PC-3 (cell line): ENCODE results near the gene OSBPL9. TPM values are rescaled to one million over a fixed set of nuclear protein-coding genes. Genes with fewer than 3 reads are reported as not detected.

ENCODE experiments used
- ATAC-seq: fragments of 200-7000 bp; cut with Tn5 transposase; 2 replicates; pipeline ENCODE4 v1.9.1; 2020; ENCODE audit warnings: mild to moderate bottlenecking, moderate library complexity
- BruUV-seq: library from RNA; stranded (reverse); fragments of 400-500 nt; replicated peaks from 2 replicates; lab custom pipeline; 2021; lab: Mats Ljungman, UMichigan
- CTCF ChIA-PET: fragments of 300-600 bp; sonication (Branson Sonifier 250); formaldehyde crosslinking; loops from one replicate; lab custom pipeline; 2022; ENCODE audit warnings: antibody characterized with exemption; lab: Charles Lee
- POLR2A ChIA-PET: fragments of 300-600 bp; sonication (Branson Sonifier 250); formaldehyde crosslinking; loops from one replicate; lab custom pipeline; 2022; ENCODE audit warnings: antibody characterized with exemption; ENCODE audit not compliant: unreplicated experiment; lab: Charles Lee
- DNase-seq: peaks from one replicate; pipeline ENCODE4 v3.0.0-alpha.2; 2015
- H2AFZ ChIP-seq: fragments of 300-600 bp; sonication (generic); 2 replicates; pipeline ENCODE4 v1.6.0; 2016; ENCODE audit warnings: antibody characterized with exemption, low read length
- H3F3A ChIP-seq: fragments of 300-600 bp; sonication (generic); one replicate; pipeline ENCODE4 v1.6.0; 2017; ENCODE audit warnings: antibody characterized with exemption, low read length, control low read depth, mild to moderate bottlenecking; ENCODE audit not compliant: unreplicated experiment
- H3K27ac ChIP-seq: fragments of 300-600 bp; sonication (generic); 2 replicates; pipeline ENCODE4 v1.5.1; 2016; ENCODE audit warnings: mild to moderate bottlenecking, low read length
- H3K27me3 ChIP-seq: fragments of 300-600 bp; sonication (generic); 2 replicates; pipeline ENCODE4 v1.6.1; 2016; ENCODE audit warnings: low read length, mixed read lengths
- H3K36me3 ChIP-seq: fragments of 300-600 bp; sonication (generic); 2 replicates; pipeline ENCODE4 v1.6.1; 2016; ENCODE audit warnings: low read depth, mixed run types, low read length, mixed read lengths
- H3K4me1 ChIP-seq: fragments of 300-600 bp; sonication (generic); 2 replicates; pipeline ENCODE4 v1.5.1; 2016; ENCODE audit warnings: low read length; ENCODE audit not compliant: insufficient read depth
- H3K4me2 ChIP-seq: fragments of 300-600 bp; sonication (generic); 2 replicates; pipeline ENCODE4 v1.6.0; 2016; ENCODE audit warnings: low read length
- H3K4me3 ChIP-seq: fragments of 300-600 bp; sonication (generic); 2 replicates; pipeline ENCODE4 v1.5.1; 2016; ENCODE audit warnings: mild to moderate bottlenecking, low read length, mixed read lengths
- H3K79me2 ChIP-seq: fragments of 300-600 bp; sonication (generic); 2 replicates; pipeline ENCODE4 v1.6.1; 2017; ENCODE audit warnings: low read length, mixed read lengths
- H3K9ac ChIP-seq: fragments of 300-600 bp; sonication (generic); 2 replicates; pipeline ENCODE4 v1.6.0; 2016; ENCODE audit warnings: mild to moderate bottlenecking, low read length
- H3K9me2 ChIP-seq: fragments of 300-600 bp; sonication (generic); replicated peaks from 2 replicates; pipeline ENCODE4 v1.6.1; 2016; ENCODE audit warnings: mixed run types, low read length, mixed read lengths
- H3K9me3 ChIP-seq: fragments of 300-600 bp; sonication (generic); 2 replicates; pipeline ENCODE4 v1.6.1; 2016; ENCODE audit warnings: low read length, mixed read lengths
- H4K20me1 ChIP-seq: fragments of 300-600 bp; sonication (generic); 2 replicates; pipeline ENCODE4 v1.6.1; 2016; ENCODE audit warnings: low read length, mixed read lengths
- EZH2 ChIP-seq: fragments of 300-600 bp; sonication (generic); IDR thresholded peaks from one replicate; pipeline ENCODE4 v1.6.1; 2017; ENCODE audit warnings: antibody characterized with exemption, mild to moderate bottlenecking, low read length; ENCODE audit not compliant: unreplicated experiment
- EZH2phosphoT487 ChIP-seq: fragments of 300-600 bp; sonication (generic); IDR thresholded peaks from 2 replicates; pipeline ENCODE4 v1.6.1; 2018; ENCODE audit warnings: mild to moderate bottlenecking, antibody characterized with exemption, low read length, borderline replicate concordance
- intact Hi-C: fragments of 100-400 bp; cut with micrococcal nuclease; formaldehyde crosslinking; loops from 2 replicates; pipeline ENCODE4 v1.9.0; 2023
- total RNA-seq: library from RNA; depleted of rRNA; stranded (reverse); fragments of >200 nt; gene quantifications from 2 replicates; pipeline ENCODE4 v1.2.3, GENCODE V29; 2014
- TF ChIP-seq, protein P1 (sequence below): fragments of 300-600 bp; sonication (generic); conservative IDR thresholded peaks from 2 replicates; pipeline ENCODE4 v1.5.1; 2017; ENCODE audit warnings: antibody characterized with exemption, low read depth, mild to moderate bottlenecking, low read length

Gene OSBPL9
- total RNA-seq, 1 experiment from 2014 or later, result 74.7 TPM

DNA sequence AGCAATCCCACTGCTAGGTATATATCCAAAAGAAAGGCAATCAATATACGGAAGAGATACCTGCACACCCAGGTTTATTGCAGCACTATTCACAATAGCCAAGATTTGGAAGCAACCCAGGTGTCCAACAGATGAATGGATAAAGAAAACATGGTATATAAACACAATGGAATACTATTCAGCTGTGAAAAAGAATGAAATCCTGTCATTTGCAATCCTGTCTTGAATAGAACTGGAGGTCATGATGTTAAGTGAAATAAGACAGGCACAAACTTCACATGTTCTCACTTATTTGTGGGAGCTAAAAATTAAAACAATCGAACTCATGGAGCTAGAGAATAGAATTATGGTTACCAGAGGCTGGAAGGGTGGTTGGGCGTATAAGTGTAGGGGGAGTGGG lies 101.0 kb downstream of the OSBPL9 start:
- Histone ChIP-seq H3K4me1 (no peaks in the 10 kb centered on the region), H3K4me2 (no peak overlapping the region), H3K9me2 (no peaks in the 10 kb centered on the region), H2AFZ (no peak overlapping the region), H3F3A (no peaks in the 10 kb centered on the region), H3K9ac (no peak overlapping the region), H3K27me3 (no peaks in the 10 kb centered on the region), H3K36me3 (no peaks in the 10 kb centered on the region), H3K9me3 (no peaks in the 10 kb centered on the region), H3K79me2 (no peaks in the 10 kb centered on the region), H3K4me3 (no peak overlapping the region), H4K20me1 (no peaks in the 10 kb centered on the region), H3K27ac (no peak overlapping the region)
- intact Hi-C loops, result no loop called here
- CTCF ChIA-PET, result no interaction called here
- no TSS peak for BruUV-seq
- TF ChIP-seq EZH2, result no peak
- TF ChIP-seq, protein P1, sequence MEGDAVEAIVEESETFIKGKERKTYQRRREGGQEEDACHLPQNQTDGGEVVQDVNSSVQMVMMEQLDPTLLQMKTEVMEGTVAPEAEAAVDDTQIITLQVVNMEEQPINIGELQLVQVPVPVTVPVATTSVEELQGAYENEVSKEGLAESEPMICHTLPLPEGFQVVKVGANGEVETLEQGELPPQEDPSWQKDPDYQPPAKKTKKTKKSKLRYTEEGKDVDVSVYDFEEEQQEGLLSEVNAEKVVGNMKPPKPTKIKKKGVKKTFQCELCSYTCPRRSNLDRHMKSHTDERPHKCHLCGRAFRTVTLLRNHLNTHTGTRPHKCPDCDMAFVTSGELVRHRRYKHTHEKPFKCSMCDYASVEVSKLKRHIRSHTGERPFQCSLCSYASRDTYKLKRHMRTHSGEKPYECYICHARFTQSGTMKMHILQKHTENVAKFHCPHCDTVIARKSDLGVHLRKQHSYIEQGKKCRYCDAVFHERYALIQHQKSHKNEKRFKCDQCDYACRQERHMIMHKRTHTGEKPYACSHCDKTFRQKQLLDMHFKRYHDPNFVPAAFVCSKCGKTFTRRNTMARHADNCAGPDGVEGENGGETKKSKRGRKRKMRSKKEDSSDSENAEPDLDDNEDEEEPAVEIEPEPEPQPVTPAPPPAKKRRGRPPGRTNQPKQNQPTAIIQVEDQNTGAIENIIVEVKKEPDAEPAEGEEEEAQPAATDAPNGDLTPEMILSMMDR, result no peak
- no peak for TF ChIP-seq EZH2phosphoT487
- DNase-seq, result no peak
- POLR2A ChIA-PET, result no interaction called here
- no peak for ATAC-seq

DNA sequence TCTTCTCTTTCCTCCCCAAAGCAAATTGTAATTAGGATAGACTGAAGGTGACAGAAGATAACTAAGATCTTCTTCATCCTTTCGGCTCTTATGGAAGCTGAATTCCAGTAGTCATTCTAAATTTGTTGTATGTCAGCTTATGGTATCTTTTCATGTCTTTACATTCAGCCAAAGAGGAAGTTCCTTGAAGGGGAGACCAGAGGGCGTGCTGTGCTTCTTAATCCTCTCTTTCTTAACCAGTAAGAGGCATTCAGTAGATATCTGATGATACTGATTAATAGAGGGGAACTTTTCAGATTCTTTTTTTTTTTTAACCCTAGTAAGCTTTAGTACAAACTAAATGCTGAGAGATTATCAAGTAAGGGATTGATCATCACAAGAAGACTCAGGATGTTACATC lies 102.3 kb downstream of the OSBPL9 start:
- intact Hi-C loops, result no loop called here
- DNase-seq, result no peak
- no peaks in the 10 kb centered on the region for H4K20me1 ChIP-seq
- H3K9ac ChIP-seq, result no peak overlapping the region
- H3K9me3 ChIP-seq, result no peaks in the 10 kb centered on the region
- CTCF ChIA-PET, result no interaction called here
- no peaks in the 10 kb centered on the region for H3K27me3 ChIP-seq
- no peak overlapping the region for H3K4me2 ChIP-seq
- no peak overlapping the region for H3K4me3 ChIP-seq
- no peaks in the 10 kb centered on the region for H3K9me2 ChIP-seq
- ATAC-seq, result no peak
- H3K79me2 ChIP-seq, result no peaks in the 10 kb centered on the region
- no peak overlapping the region for H2AFZ ChIP-seq
- BruUV-seq, result no TSS peak
- H3K27ac ChIP-seq, result no peak overlapping the region
- H3F3A ChIP-seq, result no peaks in the 10 kb centered on the region
- POLR2A ChIA-PET, result no interaction called here
- H3K36me3 ChIP-seq, result no peaks in the 10 kb centered on the region
- no peaks in the 10 kb centered on the region for H3K4me1 ChIP-seq
- TF ChIP-seq, protein P1, result no peak
- TF ChIP-seq EZH2phosphoT487 (no peak), EZH2 (no peak)

DNA sequence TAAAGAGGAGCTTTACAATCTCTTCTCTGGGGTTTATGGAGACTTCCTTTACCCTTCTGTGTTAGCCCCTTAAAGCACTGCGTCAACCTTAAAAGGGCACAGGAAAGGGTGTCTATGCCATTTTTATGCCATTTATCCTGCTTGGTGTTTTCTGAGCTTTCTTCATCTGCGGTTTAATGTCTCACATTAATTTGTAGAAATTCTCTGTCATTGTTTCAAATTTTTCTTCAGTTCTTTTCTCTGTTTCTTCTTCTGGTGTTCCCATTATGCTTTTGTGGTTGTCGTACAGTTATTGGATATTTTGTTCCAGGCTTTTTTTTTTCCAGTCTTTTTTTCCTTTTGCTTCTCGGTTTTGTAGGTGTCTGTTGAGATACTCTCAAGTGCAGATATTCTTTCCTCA lies 107.9 kb downstream of the OSBPL9 start:
- H3F3A ChIP-seq, result no peaks in the 10 kb centered on the region
- H3K9me2 ChIP-seq, result no peaks in the 10 kb centered on the region
- no peak overlapping the region for H3K9ac ChIP-seq
- no peak overlapping the region for H2AFZ ChIP-seq
- no peak overlapping the region for H3K4me3 ChIP-seq
- no TSS peak for BruUV-seq
- POLR2A ChIA-PET, result no interaction called here
- intact Hi-C loops, result no loop called here
- H3K4me2 ChIP-seq, result no peak overlapping the region
- ATAC-seq (no peak), DNase-seq (no peak)
- H3K27ac ChIP-seq, result no peak overlapping the region
- H3K27me3 ChIP-seq, result no peaks in the 10 kb centered on the region
- H3K36me3 ChIP-seq, result no peaks in the 10 kb centered on the region
- no peaks in the 10 kb centered on the region for H4K20me1 ChIP-seq
- H3K79me2 ChIP-seq, result no peaks in the 10 kb centered on the region
- CTCF ChIA-PET, result interaction anchor here (0.6 kb wide), 1 partner anchor 155 kb away, joined by 3 read pairs; no protein-coding TSS in a partner anchor
- no peaks in the 10 kb centered on the region for H3K9me3 ChIP-seq
- H3K4me1 ChIP-seq, result no peaks in the 10 kb centered on the region
- TF ChIP-seq EZH2 (no peak), EZH2phosphoT487 (no peak)
- TF ChIP-seq, protein P1, result no peak
